ENCODE measurements around the gene WDR73. TPM values are rescaled to one million over a fixed set of nuclear protein-coding genes. Genes with fewer than 3 reads are reported as not detected.

Gene WDR73
- polyA plus RNA-seq, 2 of the 4 experiments (the other 2 are of a cell fraction): 41.0 to 44.7 TPM

DNA sequence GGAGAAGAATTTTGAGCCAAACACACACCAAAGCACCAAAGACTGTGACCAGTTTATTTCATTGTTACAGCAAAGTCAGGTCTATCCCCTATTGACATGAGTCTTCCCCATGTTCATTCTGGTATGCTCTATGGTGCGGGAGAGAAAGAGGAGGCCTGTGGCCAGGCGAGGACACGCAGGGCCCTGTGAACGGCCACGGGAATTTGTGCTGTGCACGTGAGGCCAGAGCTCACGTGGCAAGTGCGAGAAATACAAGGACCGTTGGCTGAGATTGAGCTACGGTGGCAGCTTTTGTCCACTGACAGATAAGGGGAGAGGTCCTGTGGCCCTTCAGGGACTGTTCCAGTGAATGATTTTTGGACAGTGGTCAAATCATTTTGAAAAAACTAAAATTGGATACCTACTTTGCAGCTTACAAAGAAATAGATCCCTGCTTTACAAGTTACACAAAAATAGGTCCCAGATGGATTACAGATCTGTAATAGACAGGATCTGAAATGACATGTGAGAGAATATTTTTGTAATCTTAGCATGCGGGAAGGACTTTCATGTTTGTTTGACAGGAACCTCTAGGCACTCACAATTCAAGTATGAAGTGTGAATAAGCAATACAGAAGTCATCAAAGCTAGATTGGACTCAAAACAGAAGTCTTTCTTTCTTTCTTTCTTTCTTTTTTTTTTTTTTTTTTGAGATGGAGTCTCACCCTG lies 44.1 kb downstream of the WDR73 start (continued):
- TF ChIP-seq, protein P1, sequence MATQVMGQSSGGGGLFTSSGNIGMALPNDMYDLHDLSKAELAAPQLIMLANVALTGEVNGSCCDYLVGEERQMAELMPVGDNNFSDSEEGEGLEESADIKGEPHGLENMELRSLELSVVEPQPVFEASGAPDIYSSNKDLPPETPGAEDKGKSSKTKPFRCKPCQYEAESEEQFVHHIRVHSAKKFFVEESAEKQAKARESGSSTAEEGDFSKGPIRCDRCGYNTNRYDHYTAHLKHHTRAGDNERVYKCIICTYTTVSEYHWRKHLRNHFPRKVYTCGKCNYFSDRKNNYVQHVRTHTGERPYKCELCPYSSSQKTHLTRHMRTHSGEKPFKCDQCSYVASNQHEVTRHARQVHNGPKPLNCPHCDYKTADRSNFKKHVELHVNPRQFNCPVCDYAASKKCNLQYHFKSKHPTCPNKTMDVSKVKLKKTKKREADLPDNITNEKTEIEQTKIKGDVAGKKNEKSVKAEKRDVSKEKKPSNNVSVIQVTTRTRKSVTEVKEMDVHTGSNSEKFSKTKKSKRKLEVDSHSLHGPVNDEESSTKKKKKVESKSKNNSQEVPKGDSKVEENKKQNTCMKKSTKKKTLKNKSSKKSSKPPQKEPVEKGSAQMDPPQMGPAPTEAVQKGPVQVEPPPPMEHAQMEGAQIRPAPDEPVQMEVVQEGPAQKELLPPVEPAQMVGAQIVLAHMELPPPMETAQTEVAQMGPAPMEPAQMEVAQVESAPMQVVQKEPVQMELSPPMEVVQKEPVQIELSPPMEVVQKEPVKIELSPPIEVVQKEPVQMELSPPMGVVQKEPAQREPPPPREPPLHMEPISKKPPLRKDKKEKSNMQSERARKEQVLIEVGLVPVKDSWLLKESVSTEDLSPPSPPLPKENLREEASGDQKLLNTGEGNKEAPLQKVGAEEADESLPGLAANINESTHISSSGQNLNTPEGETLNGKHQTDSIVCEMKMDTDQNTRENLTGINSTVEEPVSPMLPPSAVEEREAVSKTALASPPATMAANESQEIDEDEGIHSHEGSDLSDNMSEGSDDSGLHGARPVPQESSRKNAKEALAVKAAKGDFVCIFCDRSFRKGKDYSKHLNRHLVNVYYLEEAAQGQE (IDR thresholded peaks at IDR 0.05): no peak

DNA sequence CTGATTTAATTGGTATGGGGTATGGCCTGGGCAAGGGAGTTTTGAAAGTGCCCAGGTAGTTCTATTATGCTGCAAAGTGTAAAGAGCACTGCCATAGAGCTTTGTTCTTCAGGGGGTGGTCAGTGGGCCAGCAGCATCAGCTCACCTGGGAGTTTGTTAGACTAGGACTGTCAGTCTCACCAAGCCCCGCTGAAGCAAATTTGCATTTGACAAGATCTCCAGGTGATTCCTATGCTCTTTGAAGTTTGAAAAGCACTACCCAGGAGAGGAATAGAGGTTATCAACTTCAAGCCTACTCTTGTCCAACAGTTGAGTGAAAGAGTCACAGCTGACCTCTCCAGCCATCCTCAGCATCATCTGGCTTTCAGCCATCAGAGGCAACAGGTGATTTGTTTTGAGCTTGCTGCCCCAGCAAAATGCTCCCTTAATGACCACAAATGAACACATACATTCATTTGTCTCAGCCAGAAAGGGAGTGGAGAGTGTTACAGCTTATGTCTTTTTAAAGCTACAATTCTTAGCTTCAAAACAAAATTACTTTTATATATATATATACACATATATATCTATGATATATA lies 45.3 kb downstream of the WDR73 start:
- FAIRE-seq: no peak
- no peaks in the 10 kb centered on the region for H3K9me3 ChIP-seq
- H3K27ac ChIP-seq: no peak overlapping the region
- no peak for ATAC-seq
- H3K4me2 ChIP-seq: no peak overlapping the region
- no peak overlapping the region for H3K4me3 ChIP-seq
- H3K4me1 ChIP-seq: peaks cover 29% of the 10 kb centered on the region
- DNase-seq (ENCODE audit: low read depth in 1 of 2, low spot score in 1 of 2): no peak
- 82% methylated on average over 1 of the region's 1 CpG for WGBS (ENCODE audit: missing lambda C conversion rate)
- POLR2A ChIA-PET: interaction anchor here (0.6 kb wide), 1 partner anchor 23 kb away, joined by 5 read pairs; no protein-coding TSS in a partner anchor
- TF ChIP-seq, protein P2, sequence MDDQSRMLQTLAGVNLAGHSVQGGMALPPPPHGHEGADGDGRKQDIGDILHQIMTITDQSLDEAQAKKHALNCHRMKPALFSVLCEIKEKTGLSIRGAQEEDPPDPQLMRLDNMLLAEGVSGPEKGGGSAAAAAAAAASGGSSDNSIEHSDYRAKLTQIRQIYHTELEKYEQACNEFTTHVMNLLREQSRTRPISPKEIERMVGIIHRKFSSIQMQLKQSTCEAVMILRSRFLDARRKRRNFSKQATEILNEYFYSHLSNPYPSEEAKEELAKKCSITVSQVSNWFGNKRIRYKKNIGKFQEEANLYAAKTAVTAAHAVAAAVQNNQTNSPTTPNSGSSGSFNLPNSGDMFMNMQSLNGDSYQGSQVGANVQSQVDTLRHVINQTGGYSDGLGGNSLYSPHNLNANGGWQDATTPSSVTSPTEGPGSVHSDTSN (IDR thresholded peaks at IDR 0.05): no peak
- TF ChIP-seq CEBPB (IDR thresholded peaks at IDR 0.05): no peak
- no peak for TF ChIP-seq SREBF2 (IDR thresholded peaks at IDR 0.05)
- TF ChIP-seq HMGXB4 (CRISPR knock-in tag; IDR thresholded peaks at IDR 0.05; ENCODE audit: borderline replicate concordance): no peak
- no peak for TF ChIP-seq POLR2A (IDR thresholded peaks at IDR 0.05; ENCODE audit: low read length)
- TF ChIP-seq USF2 (IDR thresholded peaks at IDR 0.05): no peak
- TF ChIP-seq, protein P3, sequence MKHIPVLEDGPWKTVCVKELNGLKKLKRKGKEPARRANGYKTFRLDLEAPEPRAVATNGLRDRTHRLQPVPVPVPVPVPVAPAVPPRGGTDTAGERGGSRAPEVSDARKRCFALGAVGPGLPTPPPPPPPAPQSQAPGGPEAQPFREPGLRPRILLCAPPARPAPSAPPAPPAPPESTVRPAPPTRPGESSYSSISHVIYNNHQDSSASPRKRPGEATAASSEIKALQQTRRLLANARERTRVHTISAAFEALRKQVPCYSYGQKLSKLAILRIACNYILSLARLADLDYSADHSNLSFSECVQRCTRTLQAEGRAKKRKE (CRISPR knock-in tag; IDR thresholded peaks at IDR 0.05; ENCODE audit: low read depth): no peak
- no peak for TF ChIP-seq NFE2L2 (conservative IDR thresholded peaks at IDR 0.05; ENCODE audit: low read length)
- TF ChIP-seq HOXA7 (CRISPR knock-in tag; IDR thresholded peaks at IDR 0.05): no peak
- no peak for TF ChIP-seq NPAS2 (CRISPR knock-in tag; IDR thresholded peaks at IDR 0.05; ENCODE audit: borderline replicate concordance)
- TF ChIP-seq CBX8 (IDR thresholded peaks at IDR 0.05): no peak
- no peak for TF ChIP-seq TP53 (CRISPR knock-in tag; IDR thresholded peaks at IDR 0.05)
- TF ChIP-seq ZNF302 (CRISPR knock-in tag; IDR thresholded peaks at IDR 0.05): no peak
- TF ChIP-seq ZC3H11A (IDR thresholded peaks at IDR 0.05): no peak
- no peak for TF ChIP-seq EP300 (IDR thresholded peaks at IDR 0.05)
- TF ChIP-seq, protein P4, sequence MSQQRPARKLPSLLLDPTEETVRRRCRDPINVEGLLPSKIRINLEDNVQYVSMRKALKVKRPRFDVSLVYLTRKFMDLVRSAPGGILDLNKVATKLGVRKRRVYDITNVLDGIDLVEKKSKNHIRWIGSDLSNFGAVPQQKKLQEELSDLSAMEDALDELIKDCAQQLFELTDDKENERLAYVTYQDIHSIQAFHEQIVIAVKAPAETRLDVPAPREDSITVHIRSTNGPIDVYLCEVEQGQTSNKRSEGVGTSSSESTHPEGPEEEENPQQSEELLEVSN (IDR thresholded peaks at IDR 0.05; ENCODE audit: borderline replicate concordance, low read depth): no peak
- TF ChIP-seq HOXB5 (CRISPR knock-in tag; IDR thresholded peaks at IDR 0.05): no peak
- TF ChIP-seq CHD4 (IDR thresholded peaks at IDR 0.05; ENCODE audit: borderline replicate concordance): no peak
- CTCF ChIA-PET: interaction anchor here (0.8 to 2.8 kb wide), 6 partner anchors 10 to 38 kb away, joined by 3 to 14 read pairs (median 6); no protein-coding TSS in a partner anchor
